ENCODE measurements around the gene CTBP2. TPM values are rescaled to one million over a fixed set of nuclear protein-coding genes. Genes with fewer than 3 reads are reported as not detected.

Gene CTBP2
- total RNA-seq, 2 donors from 2014 or later, result 106 to 172 TPM

DNA sequence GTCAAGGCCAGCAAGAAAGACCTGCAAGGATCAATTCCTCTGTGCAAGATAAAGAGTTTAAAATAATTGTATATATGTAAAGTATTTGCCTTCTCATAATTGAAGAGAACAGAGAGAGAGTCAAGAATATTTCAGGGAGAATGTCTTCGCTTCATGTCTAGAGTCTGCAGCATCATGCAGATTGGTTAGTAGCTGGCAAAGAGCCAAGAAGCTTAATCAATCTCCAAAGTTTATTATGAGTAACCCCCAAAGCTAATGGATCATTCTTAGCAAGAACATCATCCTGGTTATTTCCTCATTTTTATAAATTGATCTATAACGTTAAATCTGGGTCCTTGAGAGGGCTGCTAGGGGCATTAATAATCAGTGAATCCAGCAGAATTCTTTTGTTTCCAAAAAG is 38.9 kb upstream of the CTBP2 start:
- intact Hi-C loops (cut with DNase I), result no loop called here
- H3K4me1 ChIP-seq, result no peaks in the 10 kb centered on the region
- H3K36me3 ChIP-seq, result no peaks in the 10 kb centered on the region
- no peak for DNase-seq
- TF ChIP-seq, protein P1, sequence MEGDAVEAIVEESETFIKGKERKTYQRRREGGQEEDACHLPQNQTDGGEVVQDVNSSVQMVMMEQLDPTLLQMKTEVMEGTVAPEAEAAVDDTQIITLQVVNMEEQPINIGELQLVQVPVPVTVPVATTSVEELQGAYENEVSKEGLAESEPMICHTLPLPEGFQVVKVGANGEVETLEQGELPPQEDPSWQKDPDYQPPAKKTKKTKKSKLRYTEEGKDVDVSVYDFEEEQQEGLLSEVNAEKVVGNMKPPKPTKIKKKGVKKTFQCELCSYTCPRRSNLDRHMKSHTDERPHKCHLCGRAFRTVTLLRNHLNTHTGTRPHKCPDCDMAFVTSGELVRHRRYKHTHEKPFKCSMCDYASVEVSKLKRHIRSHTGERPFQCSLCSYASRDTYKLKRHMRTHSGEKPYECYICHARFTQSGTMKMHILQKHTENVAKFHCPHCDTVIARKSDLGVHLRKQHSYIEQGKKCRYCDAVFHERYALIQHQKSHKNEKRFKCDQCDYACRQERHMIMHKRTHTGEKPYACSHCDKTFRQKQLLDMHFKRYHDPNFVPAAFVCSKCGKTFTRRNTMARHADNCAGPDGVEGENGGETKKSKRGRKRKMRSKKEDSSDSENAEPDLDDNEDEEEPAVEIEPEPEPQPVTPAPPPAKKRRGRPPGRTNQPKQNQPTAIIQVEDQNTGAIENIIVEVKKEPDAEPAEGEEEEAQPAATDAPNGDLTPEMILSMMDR (IDR thresholded peaks at IDR 0.05), result no peak
- H3K4me3 ChIP-seq, result no peak overlapping the region
- H3K9me3 ChIP-seq, result no peaks in the 10 kb centered on the region
- no peaks in the 10 kb centered on the region for H3K27me3 ChIP-seq
- no peak overlapping the region for H3K27ac ChIP-seq
- no peak overlapping the region for H3K9ac ChIP-seq (ENCODE audit: low read depth in 2 of 2, low read length in 2 of 2)

DNA sequence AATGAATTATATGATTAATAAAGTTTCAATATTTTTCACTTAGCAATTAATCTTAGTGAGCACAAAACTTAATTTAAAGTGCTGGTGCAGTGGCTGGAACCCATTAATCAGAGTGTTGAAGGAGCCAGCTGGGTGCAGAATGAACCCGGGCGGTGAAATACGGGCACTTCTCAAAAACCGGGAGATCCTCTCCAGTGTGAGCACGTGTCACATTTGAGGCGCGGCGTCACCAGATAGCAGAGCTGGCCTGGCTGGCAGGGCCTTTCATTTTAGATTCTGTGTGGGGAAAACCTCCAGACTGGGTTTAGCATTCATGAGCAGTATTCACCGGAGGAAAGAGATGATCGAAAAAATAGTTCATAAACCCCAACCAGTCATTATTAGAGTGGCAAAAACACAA is 34.5 kb upstream of the CTBP2 start:
- intact Hi-C loops (cut with DNase I), result no loop called here
- Histone ChIP-seq H3K27ac (no peak overlapping the region), H3K9me3 (no peaks in the 10 kb centered on the region), H3K4me1 (no peaks in the 10 kb centered on the region), H3K4me3 (no peak overlapping the region), H3K36me3 (no peaks in the 10 kb centered on the region), H3K27me3 (no peaks in the 10 kb centered on the region), H3K9ac (ENCODE audit: low read depth in 2 of 2, low read length in 2 of 2) (no peak overlapping the region)
- DNase-seq, result no peak
- TF ChIP-seq, protein P1 (IDR thresholded peaks at IDR 0.05), result no peak

GRCh38 chr10:125193306-125193877 is 33.0 kb upstream of the CTBP2 start:
- no peak overlapping the region for H3K27ac ChIP-seq
- H3K4me3 ChIP-seq, result no peak overlapping the region
- no peaks in the 10 kb centered on the region for H3K4me1 ChIP-seq
- TF ChIP-seq, protein P1 (IDR thresholded peaks at IDR 0.05), result no peak
- H3K36me3 ChIP-seq, result no peaks in the 10 kb centered on the region
- DNase-seq, result no peak
- no peak overlapping the region for H3K9ac ChIP-seq (ENCODE audit: low read depth in 2 of 2, low read length in 2 of 2)
- intact Hi-C loops (cut with DNase I), result no loop called here
- no peaks in the 10 kb centered on the region for H3K9me3 ChIP-seq
- H3K27me3 ChIP-seq, result no peaks in the 10 kb centered on the region

DNA sequence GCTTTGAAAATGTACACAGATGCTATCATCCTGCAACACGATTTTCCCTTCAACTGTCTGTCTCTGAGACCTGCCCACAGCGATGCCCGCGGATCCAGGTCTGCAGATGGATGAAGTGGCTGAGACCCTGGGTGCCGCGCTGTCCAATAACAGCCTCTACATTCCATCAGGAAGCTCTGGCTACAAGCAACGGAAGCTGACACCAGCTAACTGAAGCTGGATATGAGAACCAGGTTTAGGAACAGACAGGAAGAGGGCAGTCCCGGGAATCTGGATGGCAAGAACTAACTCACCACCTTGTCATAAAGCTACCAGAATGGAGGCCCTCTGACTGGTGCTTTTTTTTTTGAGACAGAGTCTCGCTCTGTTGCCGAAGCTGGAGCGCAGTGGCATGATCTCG is 32.3 kb upstream of the CTBP2 start:
- Histone ChIP-seq H3K4me1 (no peaks in the 10 kb centered on the region), H3K27me3 (no peaks in the 10 kb centered on the region), H3K9ac (ENCODE audit: low read depth in 2 of 2, low read length in 2 of 2) (no peak overlapping the region), H3K9me3 (no peaks in the 10 kb centered on the region), H3K4me3 (no peak overlapping the region), H3K27ac (no peak overlapping the region), H3K36me3 (no peaks in the 10 kb centered on the region)
- DNase-seq, result no peak
- TF ChIP-seq, protein P1 (IDR thresholded peaks at IDR 0.05), result no peak
- intact Hi-C loops (cut with DNase I), result no loop called here

DNA sequence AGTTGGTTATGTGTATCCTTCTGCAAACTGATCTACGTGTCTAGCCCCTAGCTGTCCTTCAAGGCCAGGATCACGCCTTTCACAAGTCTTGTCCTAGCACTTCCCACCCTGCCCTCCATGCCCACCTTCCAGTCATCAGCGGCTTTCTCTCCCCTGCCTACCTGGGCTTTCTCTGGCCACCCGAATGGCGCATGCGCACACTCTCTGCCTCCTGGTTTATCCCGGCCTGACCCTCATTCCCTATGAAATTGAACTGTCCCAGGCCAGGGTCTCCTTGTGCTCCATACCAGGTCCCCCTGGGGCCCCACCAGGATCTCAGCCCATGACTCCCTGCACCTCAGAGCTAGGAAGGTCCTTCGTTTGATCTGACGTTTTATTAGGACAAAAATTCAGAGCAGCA is 31.6 kb upstream of the CTBP2 start:
- TF ChIP-seq, protein P1 (IDR thresholded peaks at IDR 0.05), result no peak
- H3K36me3 ChIP-seq, result no peaks in the 10 kb centered on the region
- intact Hi-C loops (cut with DNase I), result no loop called here
- H3K4me3 ChIP-seq, result no peak overlapping the region
- no peak overlapping the region for H3K27ac ChIP-seq
- no peaks in the 10 kb centered on the region for H3K9me3 ChIP-seq
- no peaks in the 10 kb centered on the region for H3K27me3 ChIP-seq
- no peak overlapping the region for H3K9ac ChIP-seq (ENCODE audit: low read depth in 2 of 2, low read length in 2 of 2)
- DNase-seq, result no peak
- no peaks in the 10 kb centered on the region for H3K4me1 ChIP-seq
